Dermis microvascular lymphatic vessel endothelial cell (primary cell): Measurements from ENCODE around the gene TIMP2. TPM values are rescaled to one million over a fixed set of nuclear protein-coding genes. Genes with fewer than 3 reads are reported as not detected.
"Not testable (repeated sequence)": the region's sequence is repeated elsewhere in the genome, so short reads cannot be mapped to it uniquely, and the experiment has no call there.

Source experiments
- DNase-seq, 2 donors: peaks; one replicate each; pipeline versions ENCODE4 v3.0.0 to v3.0.0-alpha.2; 2010; ENCODE audit warnings: low read depth in 2 of 2
- total RNA-seq: library from RNA; depleted of rRNA; stranded (reverse); fragments of >200 nt; gene quantifications from 2 replicates; pipeline ENCODE4 v1.2.1, GENCODE V29; 2014

TIMP2 gene
- total RNA-seq, 1 donor from 2014 or later = 34.5 TPM

DNA sequence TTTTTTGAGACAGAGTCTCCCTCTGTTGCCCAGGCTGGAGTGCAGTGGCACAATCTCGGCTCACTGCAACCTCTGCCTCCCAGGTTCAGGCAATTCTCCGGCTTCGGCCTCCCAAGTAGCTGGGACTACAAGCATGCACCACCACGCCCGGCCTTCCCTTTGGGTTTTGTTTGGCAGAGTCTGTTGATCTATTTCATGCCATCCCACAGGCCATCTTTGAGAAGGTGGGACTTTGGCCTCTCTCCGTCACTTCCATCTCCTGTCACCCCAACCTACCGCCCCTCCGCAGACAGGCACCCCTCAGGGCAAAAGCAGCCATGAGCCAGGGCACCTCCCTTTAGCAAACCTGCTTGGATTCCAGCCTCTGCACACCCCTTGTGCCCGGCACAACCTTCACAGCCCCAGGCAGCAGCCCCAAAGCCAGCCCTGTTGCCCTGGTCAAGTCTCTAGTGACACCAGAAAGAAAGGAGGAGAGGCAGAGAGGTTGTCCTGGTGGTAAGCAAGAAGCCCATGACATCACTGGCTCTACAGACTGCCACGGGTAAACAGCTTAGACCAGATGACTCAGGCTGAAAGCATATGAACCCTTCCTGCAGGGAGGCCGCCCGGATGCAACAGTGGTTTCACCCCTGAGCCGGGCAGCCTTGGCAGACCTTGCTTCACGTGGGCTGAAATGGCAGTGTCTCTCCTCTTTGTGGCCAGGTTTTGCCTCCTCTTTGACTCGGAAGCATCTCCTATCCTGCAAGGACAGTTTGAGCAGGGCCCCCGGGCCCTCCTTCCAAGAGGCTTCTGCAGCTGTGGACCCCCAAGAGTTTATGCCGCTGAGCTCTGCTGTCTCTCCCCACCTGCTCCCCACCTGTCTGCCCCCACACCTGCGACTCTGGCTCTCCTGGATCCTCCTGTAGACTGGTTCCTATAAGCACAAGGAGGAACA lies 8.1 kb upstream of the TIMP2 start:
- DNase-seq = peak; percentile 87 to 99

DNA sequence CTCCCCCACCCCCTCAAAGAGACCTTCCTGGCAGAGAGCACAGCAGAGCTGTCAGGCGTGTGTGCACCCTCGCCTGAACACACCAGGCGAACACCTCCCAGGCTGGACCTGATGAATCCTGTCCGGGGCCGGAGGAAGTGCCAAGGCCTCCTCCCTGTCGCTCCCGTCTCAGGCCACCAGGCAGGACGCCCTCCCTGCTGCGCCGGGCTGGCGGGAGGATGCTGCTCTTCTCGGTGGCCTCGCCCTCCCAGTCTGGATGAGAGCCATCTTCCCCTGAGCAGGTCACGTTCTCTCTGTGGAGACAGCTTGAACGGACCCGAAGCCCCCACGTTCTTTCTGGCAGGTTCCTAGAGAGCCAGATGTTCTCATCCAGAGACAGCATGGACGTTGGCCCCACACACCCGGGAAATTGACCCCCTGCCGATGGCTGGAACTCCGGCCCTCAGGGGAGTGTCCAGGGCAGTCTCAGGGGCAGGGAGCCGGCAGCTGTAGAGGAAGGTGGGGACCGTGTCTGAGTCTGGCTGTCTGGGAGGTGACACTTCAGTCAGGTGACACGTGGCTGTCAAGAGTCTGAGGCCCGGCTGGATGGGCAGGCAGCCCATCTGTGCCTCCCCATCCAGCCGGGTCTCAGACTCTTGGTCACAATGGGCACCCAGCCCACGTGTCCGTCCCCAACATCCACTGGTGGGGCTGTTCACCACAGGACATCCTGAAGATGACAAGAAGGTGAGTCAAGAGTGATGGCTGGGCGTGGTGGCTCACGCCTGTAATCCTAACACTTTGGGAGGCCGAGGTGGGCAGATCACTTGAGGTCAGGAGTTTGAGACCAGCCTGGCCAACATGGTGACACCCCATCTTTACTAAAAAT lies 5.0 kb upstream of the TIMP2 start:
- DNase-seq = no peak

DNA sequence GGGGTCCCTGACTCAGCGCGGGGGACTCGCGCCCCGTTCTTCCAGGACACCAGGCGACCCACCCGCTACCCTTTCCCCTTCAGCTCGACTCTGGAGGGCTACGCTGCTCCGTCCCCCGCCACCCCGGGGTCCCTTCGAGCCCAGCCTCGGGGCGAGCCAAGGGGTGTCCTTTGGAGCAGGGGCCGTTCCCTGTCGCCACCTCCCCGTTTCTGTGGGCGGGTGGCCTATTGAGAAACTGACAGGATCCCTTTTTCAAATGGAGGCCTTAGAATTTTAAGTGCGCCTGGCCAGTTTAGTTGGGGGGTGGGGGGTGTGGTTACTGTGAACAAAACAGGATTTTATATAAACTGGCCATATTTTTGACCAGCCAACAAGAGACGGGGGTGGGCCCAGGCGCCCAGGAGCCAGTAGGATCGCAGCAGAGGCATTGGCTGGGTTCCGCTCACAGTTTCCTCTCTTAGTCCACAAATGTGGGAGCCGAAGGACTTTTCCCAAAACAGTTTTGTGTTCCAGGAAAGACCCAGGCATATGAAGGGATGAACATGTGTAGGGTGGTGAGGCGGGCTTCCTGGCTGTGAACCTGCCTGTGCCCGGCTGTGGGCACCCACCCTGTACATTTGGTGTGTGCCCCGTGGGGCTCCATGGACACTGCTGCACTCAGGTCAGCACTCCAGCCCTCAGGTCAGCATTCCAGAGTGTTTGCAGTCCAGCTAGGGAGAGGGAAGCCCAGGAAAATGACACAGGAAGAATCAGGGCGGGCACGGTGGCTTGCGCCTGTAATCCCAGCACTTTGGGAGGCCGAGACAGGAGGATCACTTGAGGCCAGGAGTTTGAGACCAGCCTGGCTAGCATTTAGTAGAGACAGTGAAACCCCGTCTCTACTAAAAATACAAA lies 722 bp upstream of the TIMP2 start:
- DNase-seq = peak; percentile 78 to 91

DNA sequence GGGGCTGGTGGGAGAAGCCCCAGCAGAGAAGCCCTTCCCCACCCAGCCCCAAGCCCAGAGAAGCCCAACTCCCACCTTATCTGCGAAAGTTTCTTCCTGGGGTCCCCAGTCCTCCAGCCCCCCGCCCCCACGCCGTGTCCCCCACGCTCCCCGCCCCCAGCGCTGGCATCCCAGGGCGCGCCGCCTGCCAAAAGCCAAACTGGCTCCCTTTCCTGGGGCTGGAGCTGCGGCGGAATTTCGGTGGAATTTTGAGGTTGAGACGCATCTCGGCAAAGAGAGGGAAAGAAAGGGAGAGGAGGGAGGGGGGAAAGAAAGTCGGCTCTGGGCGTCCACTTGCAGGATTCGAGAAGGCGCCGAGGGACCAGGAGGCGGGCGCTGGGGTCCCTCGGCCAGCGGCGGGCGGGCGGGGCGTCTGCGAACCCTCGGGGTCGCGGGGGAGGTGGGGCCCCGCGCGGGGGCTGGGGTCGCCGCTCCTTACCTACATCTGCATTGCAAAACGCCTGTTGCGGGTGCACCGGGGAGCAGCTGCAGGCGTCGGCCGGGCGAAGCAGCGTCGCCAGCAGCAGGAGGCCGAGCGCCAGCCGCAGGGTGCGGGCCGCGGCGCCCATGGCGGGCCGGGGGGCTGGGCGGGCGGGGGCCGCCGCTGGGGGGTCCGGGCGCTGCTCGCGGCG lies 571 bp downstream of the TIMP2 start:
- DNase-seq = no peak

DNA sequence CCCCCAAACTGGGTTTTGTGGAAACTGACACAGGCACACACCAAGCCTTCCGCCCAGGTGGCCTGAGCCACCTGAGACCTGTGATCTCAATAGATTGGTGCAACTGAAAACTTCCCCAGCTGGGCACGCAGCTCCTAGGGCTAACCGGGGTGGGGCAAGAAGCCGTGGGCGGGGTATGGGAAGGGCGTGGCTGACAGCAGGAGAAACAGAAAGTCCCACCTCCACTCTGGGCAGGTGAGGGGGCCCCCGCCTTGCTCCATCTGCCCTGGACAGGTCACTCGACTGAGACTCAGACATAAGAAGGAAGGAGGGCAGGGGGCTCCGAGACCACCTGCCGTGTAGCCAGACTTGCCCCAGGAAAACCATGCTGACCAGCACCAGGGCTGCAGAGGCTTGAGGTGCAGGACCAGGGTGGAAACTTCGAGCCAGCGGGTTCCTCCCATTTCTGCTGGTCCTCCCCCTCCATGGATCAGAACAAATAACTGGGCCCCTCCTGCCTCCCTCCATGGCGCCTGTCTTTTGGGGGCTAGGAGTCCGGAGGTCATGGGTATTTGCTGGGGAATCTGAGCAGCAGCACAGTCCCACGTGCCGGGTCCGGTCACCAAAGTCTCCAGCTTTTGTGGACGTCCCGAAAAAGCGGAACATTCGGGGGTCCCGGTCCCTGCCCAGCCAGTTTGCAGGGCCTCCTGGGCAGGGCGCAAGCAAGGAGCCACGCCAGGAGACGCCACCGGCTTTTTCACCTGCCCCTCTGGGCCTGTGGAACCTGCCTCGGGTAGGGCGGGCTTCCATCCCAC lies 1.3 kb downstream of the TIMP2 start:
- no peak for DNase-seq

DNA sequence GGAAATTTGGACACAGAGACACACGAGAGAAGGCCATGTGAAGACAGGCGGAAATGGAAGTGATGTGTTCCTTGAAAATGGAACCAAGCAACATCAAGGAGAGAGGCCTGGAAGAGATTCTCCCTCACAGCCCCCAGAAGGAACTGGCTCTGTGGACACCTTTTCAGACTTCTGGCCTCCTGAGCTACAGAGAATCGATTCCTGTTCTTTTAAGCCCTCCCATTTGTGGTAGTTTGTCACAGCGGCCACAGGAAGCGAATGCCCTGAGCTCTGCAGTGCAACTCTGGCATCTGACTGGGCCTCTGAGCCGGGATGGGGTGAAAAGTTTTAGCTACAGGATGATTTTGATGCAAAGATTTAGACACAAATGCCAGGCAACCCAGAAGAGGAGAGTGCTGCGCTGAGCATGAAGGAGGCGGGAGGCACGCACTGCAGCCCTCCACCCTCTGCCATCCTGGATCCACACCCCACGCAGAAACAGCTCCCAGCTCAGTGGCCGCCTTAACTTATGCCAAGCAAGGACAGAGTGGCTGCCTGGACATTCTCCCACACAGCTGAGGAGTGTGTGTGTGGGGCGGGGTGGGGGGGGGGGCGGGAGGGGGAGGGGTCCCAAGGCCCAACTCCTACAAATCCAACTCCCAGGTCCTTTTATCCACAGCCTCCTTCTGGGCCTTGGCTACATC lies 2.2 kb downstream of the TIMP2 start:
- no peak for DNase-seq

DNA sequence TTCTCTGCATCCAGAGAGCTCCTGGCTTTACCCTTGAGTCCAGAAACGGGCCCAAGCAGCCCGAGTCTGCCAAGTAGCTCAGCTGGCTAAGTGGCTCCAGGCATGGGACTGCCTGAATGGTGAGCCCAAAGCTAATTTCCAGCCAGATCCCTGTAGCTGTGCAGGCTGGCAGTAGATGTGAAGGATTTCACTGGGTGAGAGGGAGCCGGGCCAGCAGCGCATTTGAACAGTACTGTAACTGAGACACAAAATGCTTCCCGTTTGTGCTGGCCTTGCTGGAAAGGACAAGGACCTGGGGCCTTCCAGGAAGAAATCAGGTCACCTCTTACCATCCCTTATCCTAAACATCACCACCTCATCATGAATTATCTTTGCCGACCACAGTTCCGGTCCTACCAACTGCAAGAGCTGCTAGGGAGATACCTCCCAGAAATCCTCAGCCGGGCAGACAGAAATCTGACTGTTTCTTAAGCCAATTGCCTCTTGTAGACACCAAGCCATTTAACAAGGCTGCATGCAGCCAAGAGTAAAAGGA lies 3.7 kb downstream of the TIMP2 start:
- no peak for DNase-seq

DNA sequence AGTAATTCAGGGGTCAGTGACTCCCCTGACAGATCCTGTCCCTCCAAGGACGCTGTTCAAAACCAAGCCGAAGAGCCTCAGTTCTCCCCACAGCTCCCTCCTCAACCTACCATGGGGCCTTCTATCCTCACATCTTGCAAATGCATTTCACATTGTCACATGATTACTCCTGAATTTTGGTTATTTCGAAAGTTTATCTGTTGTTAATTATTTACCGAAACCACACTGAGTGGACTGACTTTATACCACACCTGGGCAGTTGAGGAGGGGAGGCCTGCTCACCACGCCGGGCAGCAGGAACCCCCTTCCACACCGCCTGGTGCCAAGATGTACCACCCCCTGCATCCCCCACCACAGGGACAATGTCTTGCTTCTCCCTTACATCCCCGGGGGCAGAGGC lies 4.7 kb downstream of the TIMP2 start:
- no peak for DNase-seq

DNA sequence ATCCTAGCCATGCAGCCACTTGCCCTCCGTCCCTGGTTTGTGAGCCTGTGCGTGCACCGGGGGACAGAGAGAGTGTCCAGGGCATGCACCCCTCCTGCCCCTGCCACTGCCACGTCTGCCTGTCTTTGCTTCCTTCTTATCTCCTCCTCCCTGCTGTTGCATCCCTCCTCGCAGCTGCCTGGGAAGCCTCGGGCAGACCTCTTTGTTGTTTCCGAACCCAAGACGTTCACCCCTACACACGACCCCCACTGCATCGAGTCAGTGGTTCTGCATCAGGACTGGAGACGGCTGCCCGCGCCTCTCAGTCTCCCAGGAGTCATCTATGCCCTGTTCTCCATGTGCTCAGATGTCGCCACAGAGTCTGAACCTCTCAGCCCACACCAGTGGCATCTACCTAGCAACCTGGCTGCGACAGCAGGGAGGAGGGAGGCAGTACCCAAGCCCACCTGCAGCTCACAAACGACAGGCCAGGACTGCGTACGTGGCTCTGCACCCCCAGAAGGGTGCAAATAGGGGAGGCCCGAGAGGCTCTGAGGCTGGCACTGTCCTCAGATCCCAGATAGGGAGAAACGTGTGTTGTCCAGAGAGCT lies 5.2 kb downstream of the TIMP2 start:
- no peak for DNase-seq

DNA sequence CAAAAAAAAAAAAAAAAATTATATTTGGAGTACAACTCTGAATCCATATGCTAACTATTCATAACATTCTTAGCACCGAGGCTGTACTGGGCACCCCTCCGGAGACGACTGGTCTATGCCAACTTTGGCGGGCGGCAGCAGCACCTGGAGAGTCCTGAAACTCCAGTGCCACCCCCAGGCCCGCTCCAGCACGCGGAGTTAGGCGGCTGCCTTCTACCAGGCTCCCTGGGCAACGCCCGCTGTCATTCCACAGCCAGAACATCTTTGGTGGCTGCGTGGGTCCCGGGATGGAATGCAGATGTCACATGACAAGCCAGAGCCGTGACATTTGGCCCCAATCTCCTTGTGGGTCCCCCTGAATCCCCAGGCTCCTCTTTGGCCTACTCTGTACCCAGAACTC lies 6.2 kb downstream of the TIMP2 start:
- no peak for DNase-seq

DNA sequence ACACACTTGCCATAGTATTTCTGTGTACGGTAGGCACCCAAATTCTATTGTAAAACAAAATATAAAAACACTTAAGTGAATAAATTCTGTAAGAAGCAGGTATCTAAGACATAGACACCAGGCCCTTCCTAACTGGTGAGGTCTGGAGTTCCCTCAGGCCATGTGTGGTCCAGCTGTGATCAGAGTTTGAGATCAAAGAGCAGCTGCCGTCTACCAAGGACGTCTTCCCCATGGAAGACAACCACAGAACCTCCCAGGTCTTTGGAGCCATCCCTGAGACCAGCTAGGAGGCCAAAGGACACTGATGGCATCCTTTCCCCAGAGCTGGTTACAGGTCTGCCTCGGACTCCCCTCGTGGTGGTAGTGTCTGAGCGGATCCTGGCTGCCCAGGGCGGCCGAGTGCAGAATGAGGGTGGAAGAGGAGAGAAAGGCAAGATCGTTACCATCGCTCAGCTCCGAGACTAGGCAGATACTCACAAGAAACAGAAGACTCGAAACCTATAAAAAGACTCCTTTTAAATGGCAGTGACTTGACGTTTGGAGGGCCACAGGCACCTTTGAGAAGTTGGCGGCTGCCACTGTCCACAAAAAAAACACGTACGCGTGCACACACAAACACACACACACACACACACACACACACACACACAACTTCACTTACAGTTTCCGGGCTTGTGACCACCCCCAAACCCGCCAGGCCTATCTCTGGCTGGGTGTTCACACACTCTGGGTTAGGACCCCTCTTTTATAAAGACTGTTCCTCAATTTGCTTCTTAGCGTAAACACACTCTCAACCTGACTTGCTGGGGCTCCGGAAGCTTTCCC lies 7.5 kb downstream of the TIMP2 start:
- no peak for DNase-seq

DNA sequence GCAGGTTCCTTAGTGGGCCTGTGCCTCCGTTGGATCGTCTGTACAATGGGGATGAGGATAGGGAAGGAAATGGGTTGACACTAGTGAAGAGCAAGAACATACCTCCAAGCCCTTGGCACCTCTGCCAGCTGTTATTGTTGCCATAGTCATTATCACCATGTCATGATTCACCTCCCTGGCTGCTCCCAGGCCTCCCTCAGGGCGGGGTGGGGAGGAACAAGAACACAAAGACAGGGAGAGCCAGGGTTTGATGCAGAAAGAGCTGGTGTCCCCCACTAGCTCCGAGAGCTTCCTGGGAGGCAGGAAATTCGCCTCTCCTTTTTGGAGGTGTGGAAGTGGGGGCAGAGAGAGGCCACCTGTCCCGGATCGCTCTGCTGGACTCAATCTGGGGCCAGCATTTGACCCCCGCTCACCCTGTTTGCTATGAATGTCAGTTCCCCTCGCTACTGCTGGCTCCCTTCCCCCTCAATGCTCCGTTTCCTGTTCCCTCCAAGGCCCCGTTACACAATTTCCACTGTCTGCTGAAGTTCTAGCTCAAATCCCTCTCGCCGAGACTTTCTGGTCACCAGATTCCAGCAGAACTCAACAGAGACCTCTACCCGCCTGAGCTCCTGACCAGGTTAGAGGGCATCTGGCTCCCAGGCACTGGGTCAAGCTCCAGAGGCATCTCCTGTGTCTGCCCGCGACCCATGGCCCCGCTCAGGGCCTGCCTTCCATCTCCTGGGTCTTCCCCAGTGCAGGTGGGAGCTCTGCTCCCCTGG lies 9.1 kb downstream of the TIMP2 start:
- peak; percentile 49 to 77 for DNase-seq

DNA sequence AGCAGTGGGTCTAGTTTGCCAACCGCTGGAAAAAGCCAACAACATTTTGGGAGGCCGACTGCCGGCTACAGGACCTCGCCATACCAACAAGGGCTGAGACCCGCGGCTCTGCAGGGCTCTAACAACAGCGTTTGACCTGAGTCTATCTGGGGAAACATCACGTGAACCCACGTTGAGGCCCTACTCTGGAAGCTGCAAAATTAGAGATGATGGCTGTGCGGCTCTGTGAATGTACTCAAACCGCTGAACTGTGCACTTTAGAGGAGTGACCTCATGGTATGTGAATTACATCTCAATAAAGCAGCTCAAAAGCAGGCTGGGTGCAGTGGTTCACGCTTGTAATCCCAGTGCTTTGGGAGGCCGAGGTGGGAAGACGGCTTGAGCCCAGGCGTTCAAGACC lies 12.1 kb downstream of the TIMP2 start:
- DNase-seq = no peak

DNA sequence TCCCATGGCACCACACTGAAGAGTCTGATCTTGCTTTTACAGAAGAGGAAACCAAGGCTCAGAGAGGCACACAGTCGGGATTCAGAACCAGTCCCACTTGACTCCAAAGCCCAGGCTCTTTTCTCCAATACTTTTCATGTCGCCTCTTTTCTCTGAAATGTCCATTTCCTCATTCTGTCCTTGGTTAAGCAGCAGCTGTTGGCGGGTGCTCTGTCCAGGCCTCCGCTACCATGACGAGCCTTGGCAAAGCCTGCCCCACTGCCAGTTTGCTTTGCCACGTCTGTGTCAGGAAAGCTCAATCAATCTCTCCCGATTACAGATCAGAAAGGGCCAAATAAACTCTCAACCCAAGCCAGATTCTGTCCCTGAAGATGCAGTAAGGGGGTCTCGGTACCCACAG lies 13.1 kb downstream of the TIMP2 start:
- no peak for DNase-seq

DNA sequence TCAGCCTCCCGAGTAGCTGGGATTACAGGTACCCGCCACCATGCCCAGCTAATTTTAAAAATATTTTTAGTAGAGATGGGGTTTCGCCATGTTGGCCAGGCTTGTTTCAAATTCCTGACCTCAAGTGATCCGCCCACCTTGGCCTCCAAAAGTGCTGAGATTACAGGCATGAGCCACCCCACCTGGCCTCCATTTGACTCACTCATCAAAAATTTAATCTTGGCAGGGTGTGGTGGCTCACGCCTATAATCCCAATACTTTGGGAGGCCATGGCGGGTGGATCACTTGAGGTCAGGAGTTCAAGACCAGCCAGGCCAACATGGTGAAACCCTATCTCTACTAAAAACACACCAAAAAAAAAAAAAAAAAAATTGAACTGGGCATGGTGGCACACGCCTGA lies 13.6 kb downstream of the TIMP2 start:
- DNase-seq = not testable (repeated sequence)

DNA sequence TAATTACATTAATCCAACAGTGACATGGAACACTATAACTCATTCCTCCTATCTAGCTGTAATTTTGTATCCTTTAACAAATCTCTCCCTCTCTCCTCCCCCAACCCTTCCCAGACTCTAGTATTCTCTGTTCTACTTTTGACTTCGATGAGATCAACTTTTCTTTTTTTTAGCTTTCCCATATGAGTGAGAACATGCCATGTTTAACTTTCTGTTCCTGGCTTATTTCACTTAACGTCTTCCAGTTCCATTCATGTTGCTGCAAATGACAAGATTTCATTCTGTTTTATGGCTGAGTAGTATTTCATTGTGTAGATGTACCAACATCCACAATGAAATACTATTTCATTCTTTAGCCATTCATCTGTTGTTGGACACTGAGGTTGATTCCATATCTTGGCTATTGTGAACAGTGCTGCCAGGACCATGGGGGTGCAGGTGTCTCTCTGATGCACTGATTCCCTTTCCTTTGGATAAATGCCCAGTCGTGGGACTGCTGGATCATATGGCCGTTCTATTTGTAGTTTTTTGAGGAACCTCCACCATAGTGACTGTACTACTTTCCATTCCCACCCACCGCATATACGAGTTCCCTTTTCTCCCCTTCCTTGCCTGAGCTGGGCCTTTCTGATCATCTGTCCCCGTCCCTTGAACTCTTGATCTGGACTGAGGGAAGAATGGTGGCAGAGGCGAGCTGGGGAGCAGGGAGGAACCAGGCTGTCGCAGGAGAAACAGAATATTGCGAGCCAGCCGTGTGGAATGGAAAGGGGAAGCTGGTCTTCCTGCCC lies 14.5 kb downstream of the TIMP2 start:
- peak in 1 of 2 donors; percentile 51 for DNase-seq
